HepG2 (cell line): Measurements from ENCODE around the gene RTKN2. TPM values are rescaled to one million over a fixed set of nuclear protein-coding genes. Genes with fewer than 3 reads are reported as not detected.

Experiments
- CEBPZ ChIP-seq: IDR thresholded peaks from 2 replicates; pipeline ENCODE4 v1.6.1; 2012; ENCODE audit warnings: low read length, improper control_type of control experiment
- GPN1 ChIP-seq: sonication (generic); formaldehyde crosslinking; IDR thresholded peaks from 2 replicates; pipeline ENCODE4 v1.5.1; 2020; ENCODE audit warnings: missing genetic modification reagents, borderline replicate concordance
- MED8 ChIP-seq: sonication (generic); formaldehyde crosslinking; IDR thresholded peaks from 2 replicates; pipeline ENCODE4 v1.8.1; 2023; ENCODE audit warnings: mild to moderate bottlenecking, missing genetic modification reagents; ENCODE audit not compliant: insufficient replicate concordance
- POLR2A ChIP-seq, 2 experiments: IDR thresholded peaks; 2 replicates each; pipeline ENCODE4 v1.6.1; 2011; ENCODE audit warnings: low read depth in 2 of 2, low read length in 2 of 2, mild to moderate bottlenecking in 1 of 2, moderate library complexity in 1 of 2; ENCODE audit not compliant: insufficient read depth in 1 of 2
- polyA plus RNA-seq, 8 experiments: library from polyadenylated mRNA; depleted of rRNA in 3 of 8; stranded (reverse) in 7 of 8; unstranded in 1 of 8; fragments of >200 nt; fragmentation: Illumina TruSeq in 4 of 8; extraction: Trizol in 4 of 8; gene quantifications; 2 replicates each; pipeline versions ENCODE4 v1.2.1 to v1.2.3, GENCODE V29; 2011 to 2016; ENCODE audit warnings: low read depth in 4 of 8, missing spikeins in 1 of 8, mixed read lengths in 1 of 8; ENCODE audit not compliant: insufficient read depth in 1 of 8
- total RNA-seq, 5 experiments: library from RNA; depleted of rRNA; stranded (reverse); fragments of >200 nt; fragmentation: Illumina TruSeq; extraction: Trizol; gene quantifications; 2 replicates each; pipeline ENCODE4 v1.2.3, GENCODE V29; 2016; ENCODE audit warnings: low read depth in 1 of 5
- TF ChIP-seq, protein P1 (sequence below): sonication (generic); formaldehyde crosslinking; IDR thresholded peaks from 2 replicates; pipeline ENCODE4 v1.8.1; 2023; ENCODE audit warnings: missing genetic modification reagents, inconsistent platforms, borderline replicate concordance
- TF ChIP-seq, protein P2 (sequence below): sonication (generic); formaldehyde crosslinking; IDR thresholded peaks from 2 replicates; pipeline ENCODE4 v1.4.0; 2020; ENCODE audit warnings: missing genetic modification reagents

Gene RTKN2
- total and polyA plus RNA-seq, 2 of the 13 experiments (the other 11 are each of a cell fraction or from before 2014, with no cell fraction given), result 2.2 to 7.0 TPM

DNA sequence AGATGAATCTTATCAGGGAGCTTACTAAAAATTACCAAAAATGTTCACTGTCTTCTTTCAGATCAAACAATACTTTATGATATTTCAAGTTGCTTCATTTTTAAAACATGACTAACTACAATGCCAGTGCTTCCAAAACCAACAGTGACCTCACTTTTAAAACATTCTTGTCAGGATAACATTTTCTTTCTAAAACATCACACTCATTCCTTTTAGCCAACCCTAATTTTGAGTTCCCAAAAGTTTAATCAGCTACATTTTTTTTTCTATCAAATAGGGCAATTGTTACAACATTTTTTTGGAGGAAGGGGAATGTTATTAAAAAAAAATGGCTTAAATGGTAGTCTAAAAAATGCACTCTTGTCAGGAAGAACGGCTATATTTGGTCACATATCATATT is 37.3 kb downstream of the RTKN2 start (continued):
- TF ChIP-seq, protein P1, sequence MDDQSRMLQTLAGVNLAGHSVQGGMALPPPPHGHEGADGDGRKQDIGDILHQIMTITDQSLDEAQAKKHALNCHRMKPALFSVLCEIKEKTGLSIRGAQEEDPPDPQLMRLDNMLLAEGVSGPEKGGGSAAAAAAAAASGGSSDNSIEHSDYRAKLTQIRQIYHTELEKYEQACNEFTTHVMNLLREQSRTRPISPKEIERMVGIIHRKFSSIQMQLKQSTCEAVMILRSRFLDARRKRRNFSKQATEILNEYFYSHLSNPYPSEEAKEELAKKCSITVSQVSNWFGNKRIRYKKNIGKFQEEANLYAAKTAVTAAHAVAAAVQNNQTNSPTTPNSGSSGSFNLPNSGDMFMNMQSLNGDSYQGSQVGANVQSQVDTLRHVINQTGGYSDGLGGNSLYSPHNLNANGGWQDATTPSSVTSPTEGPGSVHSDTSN (CRISPR knock-in tag), result no peak
- TF ChIP-seq POLR2A (IDR thresholded peaks at IDR 0.05; ENCODE audit: insufficient read depth in 1 of 2, low read depth in 2 of 2, low read length in 2 of 2) (no peak), GPN1 (CRISPR knock-in tag) (no peak), MED8 (CRISPR knock-in tag) (no peak), CEBPZ (no peak)
- TF ChIP-seq, protein P2, sequence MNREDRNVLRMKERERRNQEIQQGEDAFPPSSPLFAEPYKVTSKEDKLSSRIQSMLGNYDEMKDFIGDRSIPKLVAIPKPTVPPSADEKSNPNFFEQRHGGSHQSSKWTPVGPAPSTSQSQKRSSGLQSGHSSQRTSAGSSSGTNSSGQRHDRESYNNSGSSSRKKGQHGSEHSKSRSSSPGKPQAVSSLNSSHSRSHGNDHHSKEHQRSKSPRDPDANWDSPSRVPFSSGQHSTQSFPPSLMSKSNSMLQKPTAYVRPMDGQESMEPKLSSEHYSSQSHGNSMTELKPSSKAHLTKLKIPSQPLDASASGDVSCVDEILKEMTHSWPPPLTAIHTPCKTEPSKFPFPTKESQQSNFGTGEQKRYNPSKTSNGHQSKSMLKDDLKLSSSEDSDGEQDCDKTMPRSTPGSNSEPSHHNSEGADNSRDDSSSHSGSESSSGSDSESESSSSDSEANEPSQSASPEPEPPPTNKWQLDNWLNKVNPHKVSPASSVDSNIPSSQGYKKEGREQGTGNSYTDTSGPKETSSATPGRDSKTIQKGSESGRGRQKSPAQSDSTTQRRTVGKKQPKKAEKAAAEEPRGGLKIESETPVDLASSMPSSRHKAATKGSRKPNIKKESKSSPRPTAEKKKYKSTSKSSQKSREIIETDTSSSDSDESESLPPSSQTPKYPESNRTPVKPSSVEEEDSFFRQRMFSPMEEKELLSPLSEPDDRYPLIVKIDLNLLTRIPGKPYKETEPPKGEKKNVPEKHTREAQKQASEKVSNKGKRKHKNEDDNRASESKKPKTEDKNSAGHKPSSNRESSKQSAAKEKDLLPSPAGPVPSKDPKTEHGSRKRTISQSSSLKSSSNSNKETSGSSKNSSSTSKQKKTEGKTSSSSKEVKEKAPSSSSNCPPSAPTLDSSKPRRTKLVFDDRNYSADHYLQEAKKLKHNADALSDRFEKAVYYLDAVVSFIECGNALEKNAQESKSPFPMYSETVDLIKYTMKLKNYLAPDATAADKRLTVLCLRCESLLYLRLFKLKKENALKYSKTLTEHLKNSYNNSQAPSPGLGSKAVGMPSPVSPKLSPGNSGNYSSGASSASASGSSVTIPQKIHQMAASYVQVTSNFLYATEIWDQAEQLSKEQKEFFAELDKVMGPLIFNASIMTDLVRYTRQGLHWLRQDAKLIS (CRISPR knock-in tag), result no peak
- TF ChIP-seq, all 625 proteins: peak for 0
